ENCODE measurements around the gene RASL11B.

DNA sequence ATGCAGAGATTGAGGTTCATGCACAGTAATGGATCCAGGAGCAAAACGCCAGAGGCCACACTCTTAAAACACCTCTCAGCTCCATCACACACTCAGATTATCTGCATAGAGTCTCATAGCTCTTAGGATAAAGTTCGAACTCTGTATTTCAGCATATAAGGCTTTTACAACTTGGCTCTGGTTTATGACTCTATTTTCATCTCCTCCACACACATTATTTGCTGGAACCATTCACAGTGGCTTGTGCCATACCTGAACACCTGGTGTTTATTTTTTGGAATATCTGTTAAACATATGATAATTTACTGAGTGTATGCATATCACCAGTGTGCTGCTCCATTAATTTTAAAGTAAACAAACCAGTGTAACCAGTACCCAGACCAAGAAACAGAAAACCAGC is 27.2 kb downstream of the RASL11B start:
- no peak for TF ChIP-seq MYC (IDR thresholded peaks at IDR 0.05; ENCODE audit: low read depth, low read length)
- TF ChIP-seq CTCF (IDR thresholded peaks at IDR 0.05; ENCODE audit: low read depth, low read length) = no peak
- no peak for TF ChIP-seq POLR2A (IDR thresholded peaks at IDR 0.05; ENCODE audit: extremely low read depth, insufficient read length)
- TF ChIP-seq MAX (IDR thresholded peaks at IDR 0.05; ENCODE audit: low read depth, low read length) = no peak
